ENCODE data around the gene LYST. TPM values are rescaled to one million over a fixed set of nuclear protein-coding genes. Genes with fewer than 3 reads are reported as not detected.

Gene LYST
- total and polyA plus RNA-seq, 2 of the 8 experiments (the other 6 are each of a cell fraction or from before 2014, with no cell fraction given) = 0.29 to 0.58 TPM

DNA sequence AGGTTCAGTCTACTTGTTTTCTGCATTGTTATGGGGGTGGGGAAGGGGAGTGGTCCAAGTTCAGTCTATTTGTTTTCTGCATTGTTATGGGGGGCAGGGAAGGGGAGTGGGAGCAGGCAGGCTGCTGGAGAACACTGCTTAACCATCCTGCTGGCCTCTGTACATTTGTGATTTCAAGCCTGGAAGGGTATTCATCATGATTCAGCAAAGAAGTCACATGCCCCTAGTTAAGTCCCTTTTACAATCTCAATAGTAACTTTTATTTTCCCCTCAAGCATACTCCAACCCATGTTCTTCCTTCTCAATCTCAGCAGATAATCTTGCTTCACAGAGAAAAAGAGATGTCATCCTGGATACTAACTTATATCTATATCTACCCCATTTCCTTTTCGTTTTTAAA is 7.9 kb downstream of the LYST start (continued):
- TF ChIP-seq, protein P1, sequence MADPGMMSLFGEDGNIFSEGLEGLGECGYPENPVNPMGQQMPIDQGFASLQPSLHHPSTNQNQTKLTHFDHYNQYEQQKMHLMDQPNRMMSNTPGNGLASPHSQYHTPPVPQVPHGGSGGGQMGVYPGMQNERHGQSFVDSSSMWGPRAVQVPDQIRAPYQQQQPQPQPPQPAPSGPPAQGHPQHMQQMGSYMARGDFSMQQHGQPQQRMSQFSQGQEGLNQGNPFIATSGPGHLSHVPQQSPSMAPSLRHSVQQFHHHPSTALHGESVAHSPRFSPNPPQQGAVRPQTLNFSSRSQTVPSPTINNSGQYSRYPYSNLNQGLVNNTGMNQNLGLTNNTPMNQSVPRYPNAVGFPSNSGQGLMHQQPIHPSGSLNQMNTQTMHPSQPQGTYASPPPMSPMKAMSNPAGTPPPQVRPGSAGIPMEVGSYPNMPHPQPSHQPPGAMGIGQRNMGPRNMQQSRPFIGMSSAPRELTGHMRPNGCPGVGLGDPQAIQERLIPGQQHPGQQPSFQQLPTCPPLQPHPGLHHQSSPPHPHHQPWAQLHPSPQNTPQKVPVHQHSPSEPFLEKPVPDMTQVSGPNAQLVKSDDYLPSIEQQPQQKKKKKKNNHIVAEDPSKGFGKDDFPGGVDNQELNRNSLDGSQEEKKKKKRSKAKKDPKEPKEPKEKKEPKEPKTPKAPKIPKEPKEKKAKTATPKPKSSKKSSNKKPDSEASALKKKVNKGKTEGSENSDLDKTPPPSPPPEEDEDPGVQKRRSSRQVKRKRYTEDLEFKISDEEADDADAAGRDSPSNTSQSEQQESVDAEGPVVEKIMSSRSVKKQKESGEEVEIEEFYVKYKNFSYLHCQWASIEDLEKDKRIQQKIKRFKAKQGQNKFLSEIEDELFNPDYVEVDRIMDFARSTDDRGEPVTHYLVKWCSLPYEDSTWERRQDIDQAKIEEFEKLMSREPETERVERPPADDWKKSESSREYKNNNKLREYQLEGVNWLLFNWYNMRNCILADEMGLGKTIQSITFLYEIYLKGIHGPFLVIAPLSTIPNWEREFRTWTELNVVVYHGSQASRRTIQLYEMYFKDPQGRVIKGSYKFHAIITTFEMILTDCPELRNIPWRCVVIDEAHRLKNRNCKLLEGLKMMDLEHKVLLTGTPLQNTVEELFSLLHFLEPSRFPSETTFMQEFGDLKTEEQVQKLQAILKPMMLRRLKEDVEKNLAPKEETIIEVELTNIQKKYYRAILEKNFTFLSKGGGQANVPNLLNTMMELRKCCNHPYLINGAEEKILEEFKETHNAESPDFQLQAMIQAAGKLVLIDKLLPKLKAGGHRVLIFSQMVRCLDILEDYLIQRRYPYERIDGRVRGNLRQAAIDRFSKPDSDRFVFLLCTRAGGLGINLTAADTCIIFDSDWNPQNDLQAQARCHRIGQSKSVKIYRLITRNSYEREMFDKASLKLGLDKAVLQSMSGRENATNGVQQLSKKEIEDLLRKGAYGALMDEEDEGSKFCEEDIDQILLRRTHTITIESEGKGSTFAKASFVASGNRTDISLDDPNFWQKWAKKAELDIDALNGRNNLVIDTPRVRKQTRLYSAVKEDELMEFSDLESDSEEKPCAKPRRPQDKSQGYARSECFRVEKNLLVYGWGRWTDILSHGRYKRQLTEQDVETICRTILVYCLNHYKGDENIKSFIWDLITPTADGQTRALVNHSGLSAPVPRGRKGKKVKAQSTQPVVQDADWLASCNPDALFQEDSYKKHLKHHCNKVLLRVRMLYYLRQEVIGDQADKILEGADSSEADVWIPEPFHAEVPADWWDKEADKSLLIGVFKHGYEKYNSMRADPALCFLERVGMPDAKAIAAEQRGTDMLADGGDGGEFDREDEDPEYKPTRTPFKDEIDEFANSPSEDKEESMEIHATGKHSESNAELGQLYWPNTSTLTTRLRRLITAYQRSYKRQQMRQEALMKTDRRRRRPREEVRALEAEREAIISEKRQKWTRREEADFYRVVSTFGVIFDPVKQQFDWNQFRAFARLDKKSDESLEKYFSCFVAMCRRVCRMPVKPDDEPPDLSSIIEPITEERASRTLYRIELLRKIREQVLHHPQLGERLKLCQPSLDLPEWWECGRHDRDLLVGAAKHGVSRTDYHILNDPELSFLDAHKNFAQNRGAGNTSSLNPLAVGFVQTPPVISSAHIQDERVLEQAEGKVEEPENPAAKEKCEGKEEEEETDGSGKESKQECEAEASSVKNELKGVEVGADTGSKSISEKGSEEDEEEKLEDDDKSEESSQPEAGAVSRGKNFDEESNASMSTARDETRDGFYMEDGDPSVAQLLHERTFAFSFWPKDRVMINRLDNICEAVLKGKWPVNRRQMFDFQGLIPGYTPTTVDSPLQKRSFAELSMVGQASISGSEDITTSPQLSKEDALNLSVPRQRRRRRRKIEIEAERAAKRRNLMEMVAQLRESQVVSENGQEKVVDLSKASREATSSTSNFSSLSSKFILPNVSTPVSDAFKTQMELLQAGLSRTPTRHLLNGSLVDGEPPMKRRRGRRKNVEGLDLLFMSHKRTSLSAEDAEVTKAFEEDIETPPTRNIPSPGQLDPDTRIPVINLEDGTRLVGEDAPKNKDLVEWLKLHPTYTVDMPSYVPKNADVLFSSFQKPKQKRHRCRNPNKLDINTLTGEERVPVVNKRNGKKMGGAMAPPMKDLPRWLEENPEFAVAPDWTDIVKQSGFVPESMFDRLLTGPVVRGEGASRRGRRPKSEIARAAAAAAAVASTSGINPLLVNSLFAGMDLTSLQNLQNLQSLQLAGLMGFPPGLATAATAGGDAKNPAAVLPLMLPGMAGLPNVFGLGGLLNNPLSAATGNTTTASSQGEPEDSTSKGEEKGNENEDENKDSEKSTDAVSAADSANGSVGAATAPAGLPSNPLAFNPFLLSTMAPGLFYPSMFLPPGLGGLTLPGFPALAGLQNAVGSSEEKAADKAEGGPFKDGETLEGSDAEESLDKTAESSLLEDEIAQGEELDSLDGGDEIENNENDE (IDR thresholded peaks at IDR 0.05; ENCODE audit: insufficient replicate concordance, low read length) = no peak
- no peak for TF ChIP-seq YY1 (IDR thresholded peaks at IDR 0.05; ENCODE audit: low read depth, low read length)
- no peak for TF ChIP-seq CEBPB (IDR thresholded peaks at IDR 0.05; ENCODE audit: low read depth, low read length)
- TF ChIP-seq, protein P2, sequence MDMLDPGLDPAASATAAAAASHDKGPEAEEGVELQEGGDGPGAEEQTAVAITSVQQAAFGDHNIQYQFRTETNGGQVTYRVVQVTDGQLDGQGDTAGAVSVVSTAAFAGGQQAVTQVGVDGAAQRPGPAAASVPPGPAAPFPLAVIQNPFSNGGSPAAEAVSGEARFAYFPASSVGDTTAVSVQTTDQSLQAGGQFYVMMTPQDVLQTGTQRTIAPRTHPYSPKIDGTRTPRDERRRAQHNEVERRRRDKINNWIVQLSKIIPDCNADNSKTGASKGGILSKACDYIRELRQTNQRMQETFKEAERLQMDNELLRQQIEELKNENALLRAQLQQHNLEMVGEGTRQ (IDR thresholded peaks at IDR 0.05; ENCODE audit: low read length) = no peak
- TF ChIP-seq JUND (IDR thresholded peaks at IDR 0.05; ENCODE audit: low read length) = no peak
- no peak for TF ChIP-seq CHD1 (IDR thresholded peaks at IDR 0.05; ENCODE audit: low read depth, low read length)
- TF ChIP-seq SP4 (IDR thresholded peaks at IDR 0.05; ENCODE audit: low read length) = no peak
- TF ChIP-seq POLR2A (IDR thresholded peaks at IDR 0.05; ENCODE audit: control extremely low read depth in 1 of 2, low read depth in 2 of 2, low read length in 2 of 2) = no peak
- no peak for TF ChIP-seq PHF8 (conservative IDR thresholded peaks at IDR 0.05; ENCODE audit: low read depth, low read length)

Measured in H1 (cell line).